GM06990 (cell line): ENCODE results near the gene CNIH3.

Source experiments
- DNase-seq: peaks from one replicate; pipeline ENCODE4 v3.0.0-alpha.2; 2011; ENCODE audit not compliant: insufficient read length; ENCODE audit errors: extremely low read depth
- H3K27me3 ChIP-seq: replicated peaks from 2 replicates; pipeline ENCODE4 v1.6.0; 2011; ENCODE audit warnings: low read length; ENCODE audit not compliant: control insufficient read depth, insufficient read depth
- H3K36me3 ChIP-seq: 2 replicates; pipeline ENCODE4 v1.5.1; 2011; ENCODE audit warnings: low read length; ENCODE audit not compliant: control insufficient read depth, insufficient read depth
- H3K4me3 ChIP-seq: replicated peaks from 2 replicates; pipeline ENCODE4 v1.5.1; 2011; ENCODE audit warnings: low read depth, mild to moderate bottlenecking, control low read depth, low read length
- CTCF ChIP-seq: IDR thresholded peaks from 2 replicates; pipeline ENCODE4 v1.5.1; 2011; ENCODE audit warnings: low read length, control low read depth, mild to moderate bottlenecking, inconsistent platforms; ENCODE audit not compliant: insufficient read depth, poor library complexity, severe bottlenecking

CNIH3 gene

GRCh38 chr1:224623310-224623714 lies 7.2 kb downstream of the CNIH3 start:
- no peak for DNase-seq
- no peaks in the 10 kb centered on the region; the same call in none of the 2 replicates for H3K27me3 ChIP-seq
- no peaks in the 10 kb centered on the region for H3K36me3 ChIP-seq
- no peak overlapping the region for H3K4me3 ChIP-seq
- TF ChIP-seq CTCF: no peak

GRCh38 chr1:224623743-224624333 lies 7.7 kb downstream of the CNIH3 start:
- no peak overlapping the region for H3K4me3 ChIP-seq
- TF ChIP-seq CTCF: no peak
- no peak for DNase-seq
- H3K36me3 ChIP-seq: no peaks in the 10 kb centered on the region
- no peaks in the 10 kb centered on the region; the same call in none of the 2 replicates for H3K27me3 ChIP-seq

GRCh38 chr1:224624432-224624831 lies 8.3 kb downstream of the CNIH3 start:
- no peak for TF ChIP-seq CTCF
- H3K36me3 ChIP-seq: no peaks in the 10 kb centered on the region
- no peak overlapping the region for H3K4me3 ChIP-seq
- H3K27me3 ChIP-seq: no peaks in the 10 kb centered on the region; the same call in none of the 2 replicates
- DNase-seq: no peak

GRCh38 chr1:224626042-224626441 lies 9.9 kb downstream of the CNIH3 start:
- no peak for DNase-seq
- Histone ChIP-seq H3K27me3 (no peaks in the 10 kb centered on the region; the same call in none of the 2 replicates), H3K36me3 (no peaks in the 10 kb centered on the region), H3K4me3 (no peak overlapping the region)
- TF ChIP-seq CTCF: no peak

- TF ChIP-seq CTCF: no peak
- H3K4me3 ChIP-seq: no peak overlapping the region
- H3K27me3 ChIP-seq: no peaks in the 10 kb centered on the region; the same call in none of the 2 replicates
- H3K36me3 ChIP-seq: no peaks in the 10 kb centered on the region
- no peak for DNase-seq
Observed at GRCh38 chr1:224629965-224630364, 13.8 kb downstream of the CNIH3 start.

- Histone ChIP-seq H3K36me3 (no peaks in the 10 kb centered on the region), H3K4me3 (no peak overlapping the region), H3K27me3 (no peaks in the 10 kb centered on the region; the same call in none of the 2 replicates)
- no peak for TF ChIP-seq CTCF
- DNase-seq: no peak
Observed at GRCh38 chr1:224631462-224632115, 15.5 kb downstream of the CNIH3 start.
